ENCODE data around the gene DCLK3.

Gene DCLK3

GRCh38 chr3:36663666-36664291 is 100.6 kb downstream of the DCLK3 start:
- DNase-seq: no peak

GRCh38 chr3:36662626-36663025 is 101.7 kb downstream of the DCLK3 start:
- no peak for DNase-seq

Data from DMS79 (cell line).